ENCODE results near the gene SLC25A23. TPM values are rescaled to one million over a fixed set of nuclear protein-coding genes. Genes with fewer than 3 reads are reported as not detected.

Gene SLC25A23
- total and polyA plus RNA-seq, 10 of the 15 experiments (the other 5 are each of a cell fraction or from before 2014, with no cell fraction given), result 10.2 to 85.8 (median 50.0) TPM

DNA sequence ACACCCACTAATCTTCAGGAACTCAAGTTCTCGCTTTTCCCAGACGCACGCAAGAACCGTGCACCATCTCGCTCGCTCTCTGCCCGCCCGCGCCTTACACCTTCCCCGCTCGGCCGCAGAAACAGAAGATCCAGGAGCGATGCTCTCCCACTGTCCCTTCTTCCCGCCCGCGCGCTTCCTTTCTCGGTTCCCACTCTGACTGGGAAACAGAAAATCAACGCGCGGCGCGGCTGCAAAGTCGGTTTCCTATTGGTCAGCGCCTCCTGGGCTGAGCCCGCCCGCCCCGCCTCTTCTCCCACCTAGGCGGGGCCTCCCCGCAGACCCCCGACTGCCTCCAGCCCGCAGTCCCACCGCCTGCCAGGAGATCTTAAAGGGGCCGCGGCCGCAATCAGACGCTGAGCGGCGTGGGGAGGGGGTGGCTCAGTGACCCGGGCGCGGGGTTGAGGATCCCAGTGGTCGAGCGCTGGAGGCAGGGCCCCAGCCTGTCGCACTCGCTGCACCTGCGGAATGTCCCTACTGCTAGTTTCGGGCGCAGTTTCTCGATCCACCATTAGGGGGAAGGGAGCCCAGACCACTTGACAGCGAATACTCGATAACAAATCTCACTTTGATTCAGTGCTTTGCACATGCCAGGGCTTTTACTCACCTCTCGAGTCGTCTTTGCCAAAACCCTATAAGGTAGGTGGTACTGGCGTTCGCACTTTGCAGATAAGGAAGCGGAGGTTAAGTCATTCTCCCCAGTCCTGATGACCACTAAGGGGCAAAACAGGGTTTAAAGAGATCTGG lies 700 bp upstream of the SLC25A23 start (continued):
- TF ChIP-seq REST (IDR thresholded peaks at IDR 0.05; ENCODE audit: low read depth, low read length), result no peak
- TF ChIP-seq RFX5 (IDR thresholded peaks at IDR 0.05; ENCODE audit: low read depth, low read length), result 0 out of 2 replicates have a peak, but pooled peaks have one; percentile 11
- TF ChIP-seq ZSCAN29 (IDR thresholded peaks at IDR 0.05), result no peak; the same call in 1 of the 2 replicates
- TF ChIP-seq IRF3 (IDR thresholded peaks at IDR 0.05), result no peak
- peak; percentile 71 for TF ChIP-seq EED (IDR thresholded peaks at IDR 0.05; ENCODE audit: low read depth)
- TF ChIP-seq CUX1 (IDR thresholded peaks at IDR 0.05; ENCODE audit: insufficient replicate concordance, low read depth, low read length), result no peak
- TF ChIP-seq GABPA (IDR thresholded peaks at IDR 0.05; ENCODE audit: low read depth), result no peak
- TF ChIP-seq RAD21 (IDR thresholded peaks at IDR 0.05; ENCODE audit: insufficient read depth, low read depth, low read length), result peak; percentile 31
- TF ChIP-seq, protein P1, sequence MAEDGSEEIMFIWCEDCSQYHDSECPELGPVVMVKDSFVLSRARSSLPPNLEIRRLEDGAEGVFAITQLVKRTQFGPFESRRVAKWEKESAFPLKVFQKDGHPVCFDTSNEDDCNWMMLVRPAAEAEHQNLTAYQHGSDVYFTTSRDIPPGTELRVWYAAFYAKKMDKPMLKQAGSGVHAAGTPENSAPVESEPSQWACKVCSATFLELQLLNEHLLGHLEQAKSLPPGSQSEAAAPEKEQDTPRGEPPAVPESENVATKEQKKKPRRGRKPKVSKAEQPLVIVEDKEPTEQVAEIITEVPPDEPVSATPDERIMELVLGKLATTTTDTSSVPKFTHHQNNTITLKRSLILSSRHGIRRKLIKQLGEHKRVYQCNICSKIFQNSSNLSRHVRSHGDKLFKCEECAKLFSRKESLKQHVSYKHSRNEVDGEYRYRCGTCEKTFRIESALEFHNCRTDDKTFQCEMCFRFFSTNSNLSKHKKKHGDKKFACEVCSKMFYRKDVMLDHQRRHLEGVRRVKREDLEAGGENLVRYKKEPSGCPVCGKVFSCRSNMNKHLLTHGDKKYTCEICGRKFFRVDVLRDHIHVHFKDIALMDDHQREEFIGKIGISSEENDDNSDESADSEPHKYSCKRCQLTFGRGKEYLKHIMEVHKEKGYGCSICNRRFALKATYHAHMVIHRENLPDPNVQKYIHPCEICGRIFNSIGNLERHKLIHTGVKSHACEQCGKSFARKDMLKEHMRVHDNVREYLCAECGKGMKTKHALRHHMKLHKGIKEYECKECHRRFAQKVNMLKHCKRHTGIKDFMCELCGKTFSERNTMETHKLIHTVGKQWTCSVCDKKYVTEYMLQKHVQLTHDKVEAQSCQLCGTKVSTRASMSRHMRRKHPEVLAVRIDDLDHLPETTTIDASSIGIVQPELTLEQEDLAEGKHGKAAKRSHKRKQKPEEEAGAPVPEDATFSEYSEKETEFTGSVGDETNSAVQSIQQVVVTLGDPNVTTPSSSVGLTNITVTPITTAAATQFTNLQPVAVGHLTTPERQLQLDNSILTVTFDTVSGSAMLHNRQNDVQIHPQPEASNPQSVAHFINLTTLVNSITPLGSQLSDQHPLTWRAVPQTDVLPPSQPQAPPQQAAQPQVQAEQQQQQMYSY (CRISPR knock-in tag; IDR thresholded peaks at IDR 0.05), result no peak
- TF ChIP-seq, protein P2, sequence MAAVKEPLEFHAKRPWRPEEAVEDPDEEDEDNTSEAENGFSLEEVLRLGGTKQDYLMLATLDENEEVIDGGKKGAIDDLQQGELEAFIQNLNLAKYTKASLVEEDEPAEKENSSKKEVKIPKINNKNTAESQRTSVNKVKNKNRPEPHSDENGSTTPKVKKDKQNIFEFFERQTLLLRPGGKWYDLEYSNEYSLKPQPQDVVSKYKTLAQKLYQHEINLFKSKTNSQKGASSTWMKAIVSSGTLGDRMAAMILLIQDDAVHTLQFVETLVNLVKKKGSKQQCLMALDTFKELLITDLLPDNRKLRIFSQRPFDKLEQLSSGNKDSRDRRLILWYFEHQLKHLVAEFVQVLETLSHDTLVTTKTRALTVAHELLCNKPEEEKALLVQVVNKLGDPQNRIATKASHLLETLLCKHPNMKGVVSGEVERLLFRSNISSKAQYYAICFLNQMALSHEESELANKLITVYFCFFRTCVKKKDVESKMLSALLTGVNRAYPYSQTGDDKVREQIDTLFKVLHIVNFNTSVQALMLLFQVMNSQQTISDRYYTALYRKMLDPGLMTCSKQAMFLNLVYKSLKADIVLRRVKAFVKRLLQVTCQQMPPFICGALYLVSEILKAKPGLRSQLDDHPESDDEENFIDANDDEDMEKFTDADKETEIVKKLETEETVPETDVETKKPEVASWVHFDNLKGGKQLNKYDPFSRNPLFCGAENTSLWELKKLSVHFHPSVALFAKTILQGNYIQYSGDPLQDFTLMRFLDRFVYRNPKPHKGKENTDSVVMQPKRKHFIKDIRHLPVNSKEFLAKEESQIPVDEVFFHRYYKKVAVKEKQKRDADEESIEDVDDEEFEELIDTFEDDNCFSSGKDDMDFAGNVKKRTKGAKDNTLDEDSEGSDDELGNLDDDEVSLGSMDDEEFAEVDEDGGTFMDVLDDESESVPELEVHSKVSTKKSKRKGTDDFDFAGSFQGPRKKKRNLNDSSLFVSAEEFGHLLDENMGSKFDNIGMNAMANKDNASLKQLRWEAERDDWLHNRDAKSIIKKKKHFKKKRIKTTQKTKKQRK (IDR thresholded peaks at IDR 0.05; ENCODE audit: low read depth, low read length), result no peak
